ENCODE measurements around the gene TPCN1. TPM values are rescaled to one million over a fixed set of nuclear protein-coding genes. Genes with fewer than 3 reads are reported as not detected.

Gene TPCN1
- total RNA-seq, 3 donors from 2014 or later (not counting 1 experiment from before 2014, with no cell fraction given): 7.2 to 21.4 (median 10.7) TPM

- Mint-ChIP-seq H3K9me3 (no peaks in the 10 kb centered on the region), H3K27me3 (ENCODE audit: low read depth in 2 of 2) (no peaks in the 10 kb centered on the region), H3K36me3 (no peaks in the 10 kb centered on the region), H3K27ac (no peak overlapping the region), H3K4me3 (no peak overlapping the region), H3K4me1 (no peaks in the 10 kb centered on the region)
- TF ChIP-seq CTCF (IDR thresholded peaks at IDR 0.05): no peak
- no peak for DNase-seq
- WGBS (ENCODE audit: insufficient coverage): 96% methylated on average over 10 of the region's 10 CpGs
- Histone ChIP-seq H3K27ac (ENCODE audit: low read length) (no peak overlapping the region), H3K36me3 (ENCODE audit: control insufficient read depth, insufficient read depth, low read length) (peaks cover 9% of the 10 kb centered on the region), H3K4me1 (ENCODE audit: control insufficient read depth, insufficient read depth, low read length) (no peaks in the 10 kb centered on the region), H3K9me3 (ENCODE audit: control insufficient read depth, insufficient read depth, low read length) (no peaks in the 10 kb centered on the region), H3K27me3 (ENCODE audit: control insufficient read depth, insufficient read depth, low read length) (no peaks in the 10 kb centered on the region), H3K4me3 (ENCODE audit: low read length) (no peak overlapping the region)
- ATAC-seq: no peak
- intact Hi-C loops (cut with micrococcal nuclease): no loop called here
These were observed 71.8 kb downstream of the TPCN1 start for GRCh38 chr12:113293100-113293499.

DNA sequence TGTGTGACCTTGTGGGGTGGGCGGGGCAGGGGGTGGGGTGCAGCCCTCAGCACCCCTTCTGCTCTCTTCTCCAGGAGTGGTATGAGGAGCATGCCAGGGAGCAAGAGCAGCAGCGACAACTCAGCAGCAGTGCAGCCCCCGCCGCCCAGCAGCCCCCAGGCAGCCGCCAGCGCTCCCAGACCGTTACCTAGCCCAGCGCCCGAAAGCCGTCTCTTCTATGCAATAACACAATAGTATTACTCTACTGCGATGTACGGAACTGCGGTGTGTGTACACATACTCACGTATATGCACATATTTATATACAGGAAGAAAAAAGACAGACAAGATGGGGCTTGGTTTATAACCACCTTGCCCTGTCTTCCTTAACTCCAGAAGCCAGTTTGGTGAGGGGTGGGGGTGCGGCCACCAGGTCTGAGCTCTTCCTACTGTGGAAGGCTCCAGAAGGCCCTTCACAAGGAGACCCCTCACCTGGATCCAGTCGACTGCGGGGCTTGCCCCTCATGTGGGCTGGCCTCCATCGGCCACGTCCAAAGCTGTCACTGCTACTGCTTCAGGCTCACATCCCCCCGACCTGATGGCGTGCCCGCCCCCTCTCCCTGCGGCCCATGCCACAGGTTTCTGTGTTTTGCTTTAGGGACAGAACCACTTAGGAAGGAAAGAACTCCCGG lies 74.8 kb downstream of the TPCN1 start:
- ATAC-seq: no peak
- H3K27me3 ChIP-seq (ENCODE audit: control insufficient read depth, insufficient read depth, low read length): no peaks in the 10 kb centered on the region
- no peaks in the 10 kb centered on the region for H3K9me3 Mint-ChIP-seq
- peaks cover 9% of the 10 kb centered on the region for H3K36me3 ChIP-seq (ENCODE audit: control insufficient read depth, insufficient read depth, low read length)
- no peak overlapping the region for H3K4me3 Mint-ChIP-seq
- no peak overlapping the region for H3K27ac Mint-ChIP-seq
- H3K27me3 Mint-ChIP-seq (ENCODE audit: low read depth in 2 of 2): no peaks in the 10 kb centered on the region
- H3K4me1 ChIP-seq (ENCODE audit: control insufficient read depth, insufficient read depth, low read length): peaks cover 2% of the 10 kb centered on the region
- no peaks in the 10 kb centered on the region for H3K36me3 Mint-ChIP-seq
- H3K4me1 Mint-ChIP-seq: no peaks in the 10 kb centered on the region
- H3K4me3 ChIP-seq (ENCODE audit: low read length): no peak overlapping the region
- no peak for TF ChIP-seq CTCF (IDR thresholded peaks at IDR 0.05)
- no peak for DNase-seq
- H3K27ac ChIP-seq (ENCODE audit: low read length): no peak overlapping the region
- no peaks in the 10 kb centered on the region for H3K9me3 ChIP-seq (ENCODE audit: control insufficient read depth, insufficient read depth, low read length)
- intact Hi-C loops (cut with micrococcal nuclease): no loop called here
- WGBS (ENCODE audit: insufficient coverage): 96% methylated on average over 20 of the region's 24 CpGs

GRCh38 chr12:113296557-113297213 lies 75.4 kb downstream of the TPCN1 start:
- H3K36me3 Mint-ChIP-seq: no peaks in the 10 kb centered on the region
- intact Hi-C loops (cut with micrococcal nuclease): no loop called here
- no peak overlapping the region for H3K4me3 ChIP-seq (ENCODE audit: low read length)

More at GRCh38 chr12:113296557-113297213, 75.4 kb downstream of the TPCN1 start:
- H3K4me1 Mint-ChIP-seq: no peaks in the 10 kb centered on the region
- H3K4me1 ChIP-seq (ENCODE audit: control insufficient read depth, insufficient read depth, low read length): peaks cover 2% of the 10 kb centered on the region
- TF ChIP-seq CTCF (IDR thresholded peaks at IDR 0.05): no peak
- no peak for DNase-seq
- no peak overlapping the region for H3K27ac Mint-ChIP-seq
- WGBS (ENCODE audit: insufficient coverage): 95% methylated on average over 23 of the region's 23 CpGs
- ATAC-seq: no peak
- peaks cover 9% of the 10 kb centered on the region for H3K36me3 ChIP-seq (ENCODE audit: control insufficient read depth, insufficient read depth, low read length)
- H3K9me3 Mint-ChIP-seq: no peaks in the 10 kb centered on the region
- H3K27me3 ChIP-seq (ENCODE audit: control insufficient read depth, insufficient read depth, low read length): no peaks in the 10 kb centered on the region
- no peak overlapping the region for H3K4me3 Mint-ChIP-seq
- no peak overlapping the region for H3K27ac ChIP-seq (ENCODE audit: low read length)
- no peaks in the 10 kb centered on the region for H3K27me3 Mint-ChIP-seq (ENCODE audit: low read depth in 2 of 2)
- no peaks in the 10 kb centered on the region for H3K9me3 ChIP-seq (ENCODE audit: control insufficient read depth, insufficient read depth, low read length)

All from natural killer cell (primary cell).